WI38 (cell line): Measurements from ENCODE around the gene SMC3.
"Not testable (repeated sequence)": the region's sequence is repeated elsewhere in the genome, so short reads cannot be mapped to it uniquely, and the experiment has no call there.

ENCODE experiments used
- H3K4me3 ChIP-seq: 2 replicates; pipeline ENCODE4 v1.5.1; 2011; ENCODE audit warnings: low read depth, mild to moderate bottlenecking, control low read depth, low read length
- CTCF ChIP-seq: IDR thresholded peaks from 2 replicates; pipeline ENCODE4 v1.5.1; 2012; ENCODE audit warnings: low read depth, mild to moderate bottlenecking, control low read depth, low read length

SMC3 gene

DNA sequence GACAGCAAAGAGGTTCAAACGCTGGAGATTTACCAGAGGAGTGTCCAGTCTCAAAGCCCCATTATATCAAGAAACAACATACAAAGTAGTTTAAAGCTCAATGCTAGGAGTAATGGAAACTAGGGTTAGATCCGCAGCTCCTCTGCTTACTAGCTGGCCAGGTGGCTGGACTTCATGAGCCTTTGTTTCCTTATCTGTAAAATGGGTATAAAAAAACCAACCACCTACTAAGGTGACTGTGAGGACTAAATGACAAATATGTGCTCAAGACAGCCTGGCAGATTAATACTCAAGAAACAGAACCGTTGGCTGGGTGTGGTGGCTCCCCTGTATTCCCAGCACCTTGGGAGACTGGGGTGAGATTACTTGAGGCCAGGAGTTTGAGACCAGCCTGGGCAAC is 70.8 kb downstream of the SMC3 start:
- no peak for TF ChIP-seq CTCF

DNA sequence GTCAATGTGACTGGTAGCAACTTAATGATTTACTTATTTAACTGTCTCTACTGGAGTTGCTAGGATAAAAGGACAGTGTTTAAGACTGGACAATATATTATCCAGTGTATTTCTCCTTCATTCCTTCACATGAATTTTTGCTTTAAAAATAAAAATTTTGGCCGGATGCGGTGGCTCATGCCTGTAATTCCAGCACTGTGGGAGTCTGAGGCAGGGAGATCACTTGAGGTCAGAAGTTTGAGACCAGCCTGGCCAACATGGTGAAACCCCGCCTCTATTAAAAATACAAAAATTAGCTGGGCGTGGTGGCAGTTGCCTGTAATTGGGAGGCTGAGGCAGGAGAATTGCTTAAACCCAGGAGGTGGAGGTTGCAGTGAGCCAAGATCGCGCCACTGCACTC is 71.6 kb downstream of the SMC3 start:
- H3K4me3 ChIP-seq: not testable (repeated sequence)

More for the DNA sequence above, 70.8 kb downstream of the SMC3 start:
- H3K4me3 ChIP-seq: no peak overlapping the region

GRCh38 chr10:110639858-110640257 is 72.4 kb downstream of the SMC3 start:
- H3K4me3 ChIP-seq: not testable (repeated sequence)

DNA sequence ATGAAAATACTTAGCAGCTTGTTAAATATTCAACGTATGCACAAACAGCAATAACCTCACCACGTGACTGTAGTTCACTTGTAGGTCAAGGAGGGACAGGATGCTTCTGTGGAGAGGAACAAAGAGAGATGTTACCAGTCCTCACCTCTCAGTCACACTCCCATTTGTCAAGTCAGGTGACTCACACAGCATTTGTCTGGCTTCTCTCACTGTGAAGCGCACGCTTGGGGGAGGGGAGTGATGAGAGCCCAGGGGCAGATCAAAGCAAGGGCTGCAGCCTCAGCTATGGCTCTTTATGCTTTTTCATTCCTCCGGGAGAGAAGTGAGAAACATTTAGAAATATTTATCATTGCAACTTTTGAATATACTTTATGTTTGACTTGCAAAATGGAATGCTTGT is 73.8 kb downstream of the SMC3 start:
- TF ChIP-seq CTCF: no peak
- no peak overlapping the region for H3K4me3 ChIP-seq

DNA sequence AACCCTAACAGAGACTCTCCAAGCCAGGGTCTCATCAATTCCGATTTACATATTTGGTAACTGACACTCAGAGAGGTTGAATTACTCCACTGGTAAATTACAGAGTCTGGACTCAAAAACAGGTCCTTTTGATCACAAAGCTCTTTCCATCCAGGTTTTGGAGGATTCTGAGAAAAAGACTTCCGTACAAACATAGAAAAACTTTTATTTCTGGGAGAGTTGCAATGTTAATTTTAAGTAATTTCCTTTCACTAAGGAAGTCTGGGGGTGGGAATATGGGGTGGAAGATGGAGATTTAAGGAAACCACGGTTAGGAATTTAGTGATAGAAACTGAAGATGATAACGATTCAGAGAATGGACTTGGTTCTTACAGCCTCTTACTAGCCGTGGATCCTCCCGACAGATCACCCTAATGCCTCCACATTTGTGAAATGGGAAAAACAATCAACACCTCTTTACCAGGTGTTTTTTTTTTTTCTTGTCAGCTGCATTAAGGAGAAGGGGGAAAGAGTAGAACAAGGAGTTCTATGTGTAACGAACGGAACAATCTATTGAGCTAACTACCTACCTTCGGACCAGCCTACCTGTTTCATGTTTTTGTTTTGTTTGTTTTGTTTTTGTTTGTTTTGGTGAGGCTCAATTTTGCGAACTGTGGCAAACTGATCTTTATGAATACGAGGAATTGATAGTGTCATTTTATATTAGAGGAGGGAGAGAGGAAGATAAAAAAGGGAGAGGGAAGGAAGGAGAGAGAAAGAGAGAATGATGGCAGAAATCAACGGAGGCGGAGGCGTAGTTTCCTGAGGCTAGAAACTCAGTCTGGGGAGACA is 74.9 kb downstream of the SMC3 start:
- H3K4me3 ChIP-seq: no peak overlapping the region
- no peak for TF ChIP-seq CTCF

DNA sequence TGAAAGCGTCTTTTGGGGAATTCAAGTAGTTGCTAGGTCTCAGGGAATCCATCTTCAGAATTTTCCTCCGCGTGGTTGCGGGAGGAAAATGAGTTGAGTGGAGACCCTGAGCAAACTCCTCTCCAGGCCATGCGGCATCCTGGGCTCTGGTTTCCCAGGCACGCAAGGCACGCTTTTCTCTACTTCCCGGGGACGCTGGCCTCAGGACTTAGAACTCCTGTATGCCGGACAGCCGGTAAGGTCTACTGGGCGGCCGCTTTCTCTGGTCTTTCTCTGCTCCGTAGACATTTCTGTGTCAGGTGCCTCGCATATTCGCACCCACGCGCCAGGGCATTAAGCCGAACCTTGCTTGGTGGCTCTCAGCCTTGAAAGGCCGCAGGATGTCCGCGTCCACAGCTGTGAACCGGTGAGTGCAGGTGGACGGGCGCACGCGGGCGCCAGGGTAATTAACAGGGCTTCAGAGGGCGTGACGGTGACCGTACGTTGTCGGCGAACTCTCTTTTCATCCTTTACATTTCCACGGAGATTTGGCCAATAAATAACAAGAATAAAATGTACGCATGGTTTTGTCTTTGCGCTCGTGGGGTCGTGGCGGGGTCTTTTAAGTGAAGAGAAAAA is 75.6 kb downstream of the SMC3 start:
- peak overlapping the region; percentile 68 for H3K4me3 ChIP-seq
- TF ChIP-seq CTCF: no peak

DNA sequence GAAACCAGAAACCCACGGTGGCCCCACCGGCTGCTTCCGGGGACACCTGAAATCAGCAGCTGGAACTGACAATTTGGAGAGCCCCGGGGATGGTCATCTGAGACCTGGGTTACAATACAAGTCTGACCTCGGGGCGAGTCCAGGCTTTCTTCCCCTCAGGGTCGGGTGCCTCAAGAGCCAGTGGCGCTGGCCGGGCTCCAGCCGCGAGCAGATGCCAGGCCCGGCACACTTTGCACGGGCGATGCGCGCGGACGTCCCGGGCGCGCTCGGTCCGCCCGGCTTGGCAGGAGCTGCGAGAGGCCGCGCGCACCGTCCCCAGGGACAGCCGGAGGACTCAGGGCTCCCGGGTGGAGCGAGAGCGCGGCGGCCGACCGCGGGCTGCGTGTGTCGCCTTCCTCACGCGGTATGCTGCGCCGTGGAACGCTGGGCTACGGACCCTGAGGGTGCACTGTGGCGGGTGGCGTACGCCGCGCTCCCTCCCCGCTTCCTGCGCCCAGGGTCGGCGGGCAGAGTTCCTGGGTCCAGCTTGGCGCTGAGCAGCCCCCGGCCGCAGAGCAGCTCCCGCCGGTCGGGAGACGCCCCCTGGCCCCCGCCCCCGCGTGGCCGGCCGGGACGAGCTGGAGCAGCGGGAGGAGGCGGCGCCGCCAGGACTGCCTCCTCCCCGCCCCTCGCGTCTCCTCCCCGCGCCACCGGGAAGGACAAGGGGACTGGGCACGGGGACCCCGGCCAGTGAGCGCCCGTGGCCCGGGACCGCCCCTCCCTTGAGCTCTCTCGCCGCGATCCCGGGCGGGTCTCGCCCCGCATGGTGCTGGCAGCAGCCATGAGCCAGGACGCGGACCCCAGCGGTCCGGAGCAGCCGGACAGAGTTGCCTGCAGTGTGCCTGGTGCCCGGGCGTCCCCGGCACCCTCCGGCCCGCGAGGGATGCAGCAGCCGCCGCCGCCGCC is 76.4 kb downstream of the SMC3 start, which contains the start of gene RBM20:
RBM20 (plus strand) TSS at position 684 of the 945 bp plus-strand sequence; CDS start at position 803, 119 bp downstream.
- no peak for TF ChIP-seq CTCF
- peak within 1 kb of the TSS; percentile 68 for H3K4me3 ChIP-seq
